PC-3 (cell line): ENCODE results near the gene OPTN. TPM values are rescaled to one million over a fixed set of nuclear protein-coding genes. Genes with fewer than 3 reads are reported as not detected.
"Not testable (repeated sequence)": the region's sequence is repeated elsewhere in the genome, so short reads cannot be mapped to it uniquely, and the experiment has no call there.

ENCODE experiments used
- ATAC-seq: fragments of 200-7000 bp; cut with Tn5 transposase; 2 replicates; pipeline ENCODE4 v1.9.1; 2020; ENCODE audit warnings: mild to moderate bottlenecking, moderate library complexity
- BruUV-seq: library from RNA; stranded (reverse); fragments of 400-500 nt; replicated peaks from 2 replicates; lab custom pipeline; 2021; lab: Mats Ljungman, UMichigan
- CTCF ChIA-PET: fragments of 300-600 bp; sonication (Branson Sonifier 250); formaldehyde crosslinking; loops from one replicate; lab custom pipeline; 2022; ENCODE audit warnings: antibody characterized with exemption; lab: Charles Lee
- POLR2A ChIA-PET: fragments of 300-600 bp; sonication (Branson Sonifier 250); formaldehyde crosslinking; loops from one replicate; lab custom pipeline; 2022; ENCODE audit warnings: antibody characterized with exemption; ENCODE audit not compliant: unreplicated experiment; lab: Charles Lee
- DNase-seq: peaks from one replicate; pipeline ENCODE4 v3.0.0-alpha.2; 2015
- H2AFZ ChIP-seq: fragments of 300-600 bp; sonication (generic); 2 replicates; pipeline ENCODE4 v1.6.0; 2016; ENCODE audit warnings: antibody characterized with exemption, low read length
- H3F3A ChIP-seq: fragments of 300-600 bp; sonication (generic); one replicate; pipeline ENCODE4 v1.6.0; 2017; ENCODE audit warnings: antibody characterized with exemption, low read length, control low read depth, mild to moderate bottlenecking; ENCODE audit not compliant: unreplicated experiment
- H3K27ac ChIP-seq: fragments of 300-600 bp; sonication (generic); 2 replicates; pipeline ENCODE4 v1.5.1; 2016; ENCODE audit warnings: mild to moderate bottlenecking, low read length
- H3K27me3 ChIP-seq: fragments of 300-600 bp; sonication (generic); 2 replicates; pipeline ENCODE4 v1.6.1; 2016; ENCODE audit warnings: low read length, mixed read lengths
- H3K36me3 ChIP-seq: fragments of 300-600 bp; sonication (generic); 2 replicates; pipeline ENCODE4 v1.6.1; 2016; ENCODE audit warnings: low read depth, mixed run types, low read length, mixed read lengths
- H3K4me1 ChIP-seq: fragments of 300-600 bp; sonication (generic); 2 replicates; pipeline ENCODE4 v1.5.1; 2016; ENCODE audit warnings: low read length; ENCODE audit not compliant: insufficient read depth
- H3K4me2 ChIP-seq: fragments of 300-600 bp; sonication (generic); 2 replicates; pipeline ENCODE4 v1.6.0; 2016; ENCODE audit warnings: low read length
- H3K4me3 ChIP-seq: fragments of 300-600 bp; sonication (generic); 2 replicates; pipeline ENCODE4 v1.5.1; 2016; ENCODE audit warnings: mild to moderate bottlenecking, low read length, mixed read lengths
- H3K79me2 ChIP-seq: fragments of 300-600 bp; sonication (generic); 2 replicates; pipeline ENCODE4 v1.6.1; 2017; ENCODE audit warnings: low read length, mixed read lengths
- H3K9ac ChIP-seq: fragments of 300-600 bp; sonication (generic); 2 replicates; pipeline ENCODE4 v1.6.0; 2016; ENCODE audit warnings: mild to moderate bottlenecking, low read length
- H3K9me2 ChIP-seq: fragments of 300-600 bp; sonication (generic); replicated peaks from 2 replicates; pipeline ENCODE4 v1.6.1; 2016; ENCODE audit warnings: mixed run types, low read length, mixed read lengths
- H3K9me3 ChIP-seq: fragments of 300-600 bp; sonication (generic); 2 replicates; pipeline ENCODE4 v1.6.1; 2016; ENCODE audit warnings: low read length, mixed read lengths
- H4K20me1 ChIP-seq: fragments of 300-600 bp; sonication (generic); 2 replicates; pipeline ENCODE4 v1.6.1; 2016; ENCODE audit warnings: low read length, mixed read lengths
- EZH2 ChIP-seq: fragments of 300-600 bp; sonication (generic); IDR thresholded peaks from one replicate; pipeline ENCODE4 v1.6.1; 2017; ENCODE audit warnings: antibody characterized with exemption, mild to moderate bottlenecking, low read length; ENCODE audit not compliant: unreplicated experiment
- EZH2phosphoT487 ChIP-seq: fragments of 300-600 bp; sonication (generic); IDR thresholded peaks from 2 replicates; pipeline ENCODE4 v1.6.1; 2018; ENCODE audit warnings: mild to moderate bottlenecking, antibody characterized with exemption, low read length, borderline replicate concordance
- intact Hi-C: fragments of 100-400 bp; cut with micrococcal nuclease; formaldehyde crosslinking; loops from 2 replicates; pipeline ENCODE4 v1.9.0; 2023
- total RNA-seq: library from RNA; depleted of rRNA; stranded (reverse); fragments of >200 nt; gene quantifications from 2 replicates; pipeline ENCODE4 v1.2.3, GENCODE V29; 2014
- TF ChIP-seq, protein P1 (sequence below): fragments of 300-600 bp; sonication (generic); conservative IDR thresholded peaks from 2 replicates; pipeline ENCODE4 v1.5.1; 2017; ENCODE audit warnings: antibody characterized with exemption, low read depth, mild to moderate bottlenecking, low read length

OPTN gene
- total RNA-seq, 1 experiment from 2014 or later = 7.9 TPM

- Histone ChIP-seq H2AFZ (no peak overlapping the region), H3K27ac (no peak overlapping the region), H3K9me3 (no peaks in the 10 kb centered on the region), H3F3A (no peaks in the 10 kb centered on the region), H3K4me2 (no peak overlapping the region), H3K36me3 (no peaks in the 10 kb centered on the region), H3K27me3 (no peaks in the 10 kb centered on the region), H3K4me3 (no peak overlapping the region), H4K20me1 (no peaks in the 10 kb centered on the region), H3K9me2 (no peaks in the 10 kb centered on the region), H3K9ac (no peak overlapping the region), H3K4me1 (no peaks in the 10 kb centered on the region), H3K79me2 (no peaks in the 10 kb centered on the region)
- DNase-seq (no peak), ATAC-seq (no peak)
- ChIA-PET CTCF (no interaction called here), POLR2A (no interaction called here)
- TF ChIP-seq EZH2phosphoT487 = no peak
- no peak for TF ChIP-seq EZH2
- TF ChIP-seq, protein P1, sequence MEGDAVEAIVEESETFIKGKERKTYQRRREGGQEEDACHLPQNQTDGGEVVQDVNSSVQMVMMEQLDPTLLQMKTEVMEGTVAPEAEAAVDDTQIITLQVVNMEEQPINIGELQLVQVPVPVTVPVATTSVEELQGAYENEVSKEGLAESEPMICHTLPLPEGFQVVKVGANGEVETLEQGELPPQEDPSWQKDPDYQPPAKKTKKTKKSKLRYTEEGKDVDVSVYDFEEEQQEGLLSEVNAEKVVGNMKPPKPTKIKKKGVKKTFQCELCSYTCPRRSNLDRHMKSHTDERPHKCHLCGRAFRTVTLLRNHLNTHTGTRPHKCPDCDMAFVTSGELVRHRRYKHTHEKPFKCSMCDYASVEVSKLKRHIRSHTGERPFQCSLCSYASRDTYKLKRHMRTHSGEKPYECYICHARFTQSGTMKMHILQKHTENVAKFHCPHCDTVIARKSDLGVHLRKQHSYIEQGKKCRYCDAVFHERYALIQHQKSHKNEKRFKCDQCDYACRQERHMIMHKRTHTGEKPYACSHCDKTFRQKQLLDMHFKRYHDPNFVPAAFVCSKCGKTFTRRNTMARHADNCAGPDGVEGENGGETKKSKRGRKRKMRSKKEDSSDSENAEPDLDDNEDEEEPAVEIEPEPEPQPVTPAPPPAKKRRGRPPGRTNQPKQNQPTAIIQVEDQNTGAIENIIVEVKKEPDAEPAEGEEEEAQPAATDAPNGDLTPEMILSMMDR = no peak
- intact Hi-C loops = loop anchor here (5.0 to 10.0 kb wide), 2 partner anchors 174 to 817 kb away; no protein-coding TSS in a partner anchor
- BruUV-seq = no TSS peak
Observed at GRCh38 chr10:13078912-13079775, 20.8 kb upstream of the OPTN start.

- no peak overlapping the region for H3K4me2 ChIP-seq
- H3F3A ChIP-seq = no peaks in the 10 kb centered on the region
- H4K20me1 ChIP-seq = no peaks in the 10 kb centered on the region
- no peaks in the 10 kb centered on the region for H3K27me3 ChIP-seq
- CTCF ChIA-PET = no interaction called here
- no peaks in the 10 kb centered on the region for H3K79me2 ChIP-seq
- no peaks in the 10 kb centered on the region for H3K4me1 ChIP-seq
- H3K4me3 ChIP-seq = no peak overlapping the region
- intact Hi-C loops = loop anchor here (5.0 to 10.0 kb wide), 2 partner anchors 175 to 817 kb away; no protein-coding TSS in a partner anchor
- H3K9ac ChIP-seq = no peak overlapping the region
- H3K9me3 ChIP-seq = no peaks in the 10 kb centered on the region
- no TSS peak for BruUV-seq
- H2AFZ ChIP-seq = no peak overlapping the region
- no peaks in the 10 kb centered on the region for H3K9me2 ChIP-seq
- no peak overlapping the region for H3K27ac ChIP-seq
- ATAC-seq = no peak
- no peak for DNase-seq
- POLR2A ChIA-PET = no interaction called here
- no peaks in the 10 kb centered on the region for H3K36me3 ChIP-seq
- TF ChIP-seq, protein P1 = no peak
- TF ChIP-seq EZH2 = no peak
- no peak for TF ChIP-seq EZH2phosphoT487
Observed at GRCh38 chr10:13079776-13080050, 20.2 kb upstream of the OPTN start.

GRCh38 chr10:13080643-13081042, 19.3 kb upstream of the OPTN start:
- H3K4me3 ChIP-seq = no peak overlapping the region
- no peaks in the 10 kb centered on the region for H3F3A ChIP-seq
- ChIA-PET CTCF (no interaction called here), POLR2A (no interaction called here)
- no peaks in the 10 kb centered on the region for H4K20me1 ChIP-seq
- H2AFZ ChIP-seq = no peak overlapping the region
- no peak for ATAC-seq
- DNase-seq = no peak
- no peaks in the 10 kb centered on the region for H3K27me3 ChIP-seq
- TF ChIP-seq EZH2phosphoT487 (no peak), EZH2 (no peak)
- TF ChIP-seq, protein P1 = no peak
- no peaks in the 10 kb centered on the region for H3K79me2 ChIP-seq
- no peaks in the 10 kb centered on the region for H3K9me2 ChIP-seq
- no peaks in the 10 kb centered on the region for H3K36me3 ChIP-seq
- no peak overlapping the region for H3K27ac ChIP-seq
- no peak overlapping the region for H3K9ac ChIP-seq
- H3K9me3 ChIP-seq = no peaks in the 10 kb centered on the region
- intact Hi-C loops = no loop called here
- BruUV-seq = no TSS peak
- no peak overlapping the region for H3K4me2 ChIP-seq
- no peaks in the 10 kb centered on the region for H3K4me1 ChIP-seq

DNA sequence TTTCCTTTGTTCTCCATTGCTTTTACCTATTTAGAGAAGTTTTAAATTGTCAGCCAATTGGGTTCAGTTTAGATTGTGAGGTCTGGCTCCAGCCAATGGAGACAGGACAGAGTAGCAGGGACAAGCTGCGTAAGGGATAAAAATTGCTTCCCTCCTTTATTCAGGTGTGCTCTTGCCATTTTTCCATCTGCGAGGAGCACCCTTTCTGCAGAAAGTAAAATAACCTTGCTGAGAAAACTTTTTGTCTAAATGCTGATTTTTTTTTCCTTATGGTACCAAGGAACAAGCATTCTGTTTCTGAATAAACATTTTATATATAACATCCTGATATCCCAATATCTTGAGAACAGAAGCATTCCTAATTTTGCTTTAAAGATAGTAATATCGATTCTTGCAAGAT, 16.3 kb upstream of the OPTN start:
- H2AFZ ChIP-seq, H3K4me3 ChIP-seq, H3K27ac ChIP-seq, H3K4me2 ChIP-seq, H3K27me3 ChIP-seq, intact Hi-C loops, POLR2A ChIA-PET, H3K4me1 ChIP-seq, H3K79me2 ChIP-seq, H4K20me1 ChIP-seq, H3K9me2 ChIP-seq, CTCF ChIA-PET, ATAC-seq, DNase-seq, H3K9me3 ChIP-seq, H3K36me3 ChIP-seq, H3K9ac ChIP-seq, H3F3A ChIP-seq, BruUV-seq: not testable (repeated sequence)
